ENCODE results near the gene AQP12A.
"Not testable (repeated sequence)": the region's sequence is repeated elsewhere in the genome, so short reads cannot be mapped to it uniquely, and the experiment has no call there.

Gene AQP12A

DNA sequence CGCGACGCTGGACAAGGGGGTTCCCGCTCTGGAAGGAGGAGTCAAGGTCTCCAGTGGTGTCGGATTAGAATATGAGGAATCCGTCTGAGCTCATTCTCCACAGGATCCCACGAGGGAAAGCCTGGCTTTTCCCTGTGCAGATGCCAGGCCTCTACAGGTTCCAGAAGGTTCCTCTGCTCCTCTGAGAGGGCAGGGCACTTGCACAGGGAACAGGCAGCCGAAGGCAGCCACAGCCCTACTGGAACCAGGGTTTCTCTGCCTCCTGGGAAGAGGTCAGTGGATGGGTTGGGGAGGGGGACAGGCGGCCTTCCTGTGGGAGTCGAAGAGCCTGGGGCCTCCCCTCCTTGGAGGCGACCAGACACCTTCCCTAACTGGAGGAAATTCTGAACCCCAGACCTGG, 1.7 kb upstream of the AQP12A start:
- no peak for DNase-seq

DNA sequence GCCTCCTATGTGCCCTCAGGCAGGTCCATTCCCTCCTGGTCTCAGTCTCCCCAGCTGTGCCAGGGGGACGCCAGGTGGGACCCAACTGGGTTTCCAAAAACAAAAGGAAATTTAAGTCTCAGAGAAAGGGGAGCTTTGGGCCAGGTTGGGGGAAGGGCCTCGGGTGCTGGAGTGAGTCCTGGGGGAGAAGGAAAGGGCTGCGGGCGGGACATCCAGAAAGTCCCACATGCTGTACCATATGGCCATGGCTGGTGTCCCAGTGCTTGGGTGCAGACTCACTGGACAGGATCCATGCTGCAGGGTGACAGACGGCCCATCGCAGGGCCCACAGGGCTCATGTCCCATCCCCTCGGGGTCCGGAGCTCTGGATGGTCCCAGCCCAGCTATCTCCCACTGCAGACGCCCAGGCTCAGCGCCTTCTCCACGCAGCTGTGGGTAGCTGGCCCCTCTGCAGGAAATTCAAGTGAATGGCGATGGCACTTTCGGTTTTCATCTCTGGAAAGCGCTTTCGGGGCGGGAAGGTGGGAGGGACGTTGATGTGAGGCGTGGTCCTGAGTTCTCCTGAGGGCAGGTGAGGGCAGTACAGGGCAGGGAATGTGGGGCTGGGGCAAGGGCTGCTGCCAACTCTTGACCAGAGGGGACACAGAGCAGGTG, 1.1 kb upstream of the AQP12A start:
- not testable (repeated sequence) for DNase-seq

DNA sequence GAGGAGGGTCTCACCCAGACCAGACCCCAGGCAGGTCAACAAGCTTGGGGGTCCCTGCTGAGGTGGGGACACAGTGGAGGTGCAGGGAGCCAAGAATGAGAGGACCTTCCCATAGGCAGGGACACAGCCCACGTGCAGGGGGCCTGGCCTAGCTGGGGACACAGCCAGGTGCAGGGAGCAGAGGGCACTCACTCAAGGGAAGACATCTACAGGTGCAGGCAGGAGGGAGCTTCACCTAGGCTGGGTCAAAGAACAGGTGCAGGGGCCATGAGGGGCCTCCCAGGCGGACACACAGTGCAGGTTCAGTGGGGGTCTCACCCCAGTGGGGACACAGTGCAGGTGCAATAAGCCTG, 615 bp upstream of the AQP12A start:
- DNase-seq: not testable (repeated sequence)

DNA sequence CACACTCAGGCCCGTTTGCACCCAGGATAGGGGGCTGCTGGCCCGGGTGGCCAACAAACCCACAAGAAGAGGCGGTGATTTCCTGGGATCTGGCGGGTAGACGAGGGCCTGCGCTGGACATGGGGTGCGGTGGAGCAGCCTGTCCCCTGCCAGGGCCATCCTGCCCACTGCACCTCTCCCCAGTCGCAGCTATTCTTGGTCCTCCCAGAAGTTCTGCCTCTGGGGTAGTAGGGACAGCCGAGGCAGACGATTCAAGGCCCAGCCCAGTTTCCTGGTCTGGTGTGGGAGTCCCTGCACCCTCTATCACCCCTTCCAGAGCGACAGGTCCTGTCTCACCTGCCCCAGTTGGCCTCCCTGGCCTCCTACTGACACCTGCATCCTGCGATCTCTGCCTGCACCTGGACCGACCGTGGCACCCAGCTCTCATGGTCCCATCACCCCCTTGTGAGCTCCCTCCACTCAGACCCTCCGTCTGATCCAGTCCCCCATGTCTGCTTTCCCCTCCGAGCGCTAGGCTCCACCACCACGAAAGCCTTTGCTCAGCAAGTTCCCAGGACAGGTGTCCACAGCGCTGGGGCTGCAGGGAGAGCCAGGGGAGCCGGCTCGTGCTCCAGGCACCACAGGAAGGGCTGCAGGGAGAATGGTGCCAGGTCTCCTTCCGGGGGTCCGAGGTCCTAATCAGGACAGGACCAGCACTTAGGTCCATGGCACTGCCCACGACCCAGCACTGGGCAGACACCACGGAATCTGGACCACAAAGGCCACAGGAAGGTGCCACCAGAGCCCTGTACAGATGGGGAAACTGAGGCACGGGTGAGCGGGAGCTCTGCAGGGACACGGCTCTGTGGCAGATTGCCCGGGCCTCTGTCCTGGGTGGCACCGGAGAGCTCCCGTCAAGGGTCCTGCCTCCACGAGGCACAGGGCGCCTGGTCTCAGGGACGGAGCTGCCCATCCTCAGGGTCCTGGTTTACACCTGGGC, 1.2 kb downstream of the AQP12A start:
- not testable (repeated sequence) for DNase-seq

DNA sequence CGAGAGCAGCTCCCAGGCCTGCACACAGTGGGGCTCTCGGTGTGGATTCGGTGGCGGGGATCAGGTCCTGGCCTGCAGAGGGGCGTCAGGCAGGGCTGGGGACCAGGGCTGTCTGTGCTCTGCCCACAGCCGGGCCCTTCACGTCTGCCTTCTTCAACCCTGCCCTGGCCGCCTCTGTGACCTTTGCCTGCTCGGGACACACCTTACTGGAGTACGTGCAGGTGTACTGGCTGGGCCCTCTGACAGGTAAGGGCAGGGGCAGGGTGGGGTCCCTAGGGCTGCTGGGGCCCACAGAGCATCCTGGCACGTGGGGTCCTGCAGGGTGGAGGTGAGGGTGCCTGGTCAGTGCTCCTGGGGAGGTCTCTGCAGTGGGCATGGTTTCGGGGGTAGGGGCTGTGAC, 2.6 kb downstream of the AQP12A start:
- not testable (repeated sequence) for DNase-seq

DNA sequence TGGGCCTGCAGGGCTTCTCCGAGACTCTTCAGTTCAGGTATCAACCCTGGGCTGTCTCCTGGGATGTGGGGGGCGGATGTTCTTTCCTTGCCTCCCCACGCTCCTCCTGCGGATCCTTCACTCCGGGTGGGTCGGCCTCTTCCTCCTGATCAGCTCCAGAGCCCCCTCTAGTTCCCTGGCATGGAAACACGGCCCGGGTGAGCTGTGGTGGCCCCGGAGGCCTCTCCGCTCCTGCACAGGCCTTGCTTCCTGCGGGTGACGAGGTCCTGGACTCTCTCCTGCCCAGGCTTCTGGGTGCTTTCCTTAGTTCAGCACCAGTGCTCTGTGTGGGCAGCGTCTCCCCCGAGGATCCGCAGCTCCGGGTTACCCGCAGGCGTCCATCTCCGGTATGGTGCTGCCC, 3.9 kb downstream of the AQP12A start:
- not testable (repeated sequence) for DNase-seq

DNA sequence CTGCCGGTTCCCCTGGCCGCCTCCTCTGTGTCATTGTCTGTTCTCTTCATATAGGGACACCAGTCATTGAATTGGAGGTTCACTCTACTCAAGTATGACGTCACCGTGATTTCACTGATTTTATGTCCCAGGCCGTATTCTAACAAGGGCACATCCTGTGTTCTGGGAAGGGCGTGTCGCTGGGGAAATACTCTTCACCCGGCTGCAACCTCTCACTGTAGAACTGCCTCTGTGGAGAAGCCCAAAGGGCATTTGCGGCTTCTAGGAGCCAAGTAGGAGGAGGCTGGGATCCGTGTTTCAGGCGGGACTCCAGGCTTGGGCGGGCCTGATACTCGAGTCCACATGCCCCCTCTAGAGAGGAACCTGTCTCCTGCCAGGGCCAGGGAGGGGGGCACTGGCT, 4.8 kb downstream of the AQP12A start:
- DNase-seq: not testable (repeated sequence)

DNA sequence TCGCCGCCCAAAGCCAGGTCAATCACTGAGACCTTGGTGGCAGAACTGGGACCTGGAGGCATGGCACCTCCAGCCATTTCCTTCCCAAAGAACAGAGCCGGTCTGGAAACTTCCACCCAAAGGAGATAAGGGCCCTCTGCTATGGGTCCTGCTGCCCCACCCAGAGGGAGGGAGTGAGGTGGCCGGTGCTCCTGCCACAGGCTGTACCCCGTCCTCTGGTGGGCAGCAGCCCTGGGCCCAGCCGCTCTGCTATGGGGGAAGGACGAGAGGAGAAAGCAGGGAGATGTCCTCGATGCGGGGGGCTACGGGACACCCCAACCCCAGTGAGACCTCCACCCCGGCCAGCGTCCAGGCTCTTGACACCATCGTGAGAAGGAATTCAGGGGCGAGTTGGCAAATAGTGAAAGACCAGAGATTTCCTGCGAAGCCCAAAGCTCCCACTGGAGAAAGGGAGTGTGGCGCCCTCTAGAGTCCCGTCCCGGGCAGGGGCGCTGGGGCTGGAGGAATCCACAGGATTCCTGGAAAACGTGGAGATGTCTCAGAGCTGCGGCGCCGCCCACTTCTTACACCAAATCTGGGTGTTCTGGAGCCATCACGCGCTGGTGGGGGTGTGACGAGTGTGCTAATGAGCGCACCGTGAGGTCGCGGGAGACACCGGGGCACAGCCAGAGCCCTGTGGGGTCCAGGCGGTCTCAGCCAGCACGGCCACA, 7.3 kb downstream of the AQP12A start:
- DNase-seq: not testable (repeated sequence)

DNA sequence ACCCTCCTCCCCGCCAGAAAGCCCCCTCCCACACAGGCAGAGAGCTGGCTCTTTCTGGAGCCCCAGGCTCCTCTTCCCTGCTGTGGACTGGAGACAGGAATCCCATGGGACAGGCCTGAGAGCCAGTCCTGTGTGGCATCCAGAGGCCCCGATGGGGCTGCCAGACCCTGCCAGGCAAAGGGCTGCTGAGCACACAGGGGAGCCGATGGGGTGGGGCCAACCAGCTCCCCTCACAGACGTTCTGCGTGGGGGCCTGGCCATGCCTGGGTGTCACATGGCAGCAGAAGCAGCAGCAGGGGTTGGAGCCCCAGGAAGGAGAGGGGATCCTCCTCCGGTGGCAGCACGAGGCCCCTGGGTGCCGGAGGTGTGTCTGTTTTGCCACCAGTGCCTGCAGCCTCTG, 8.2 kb downstream of the AQP12A start:
- not testable (repeated sequence) for DNase-seq

DNA sequence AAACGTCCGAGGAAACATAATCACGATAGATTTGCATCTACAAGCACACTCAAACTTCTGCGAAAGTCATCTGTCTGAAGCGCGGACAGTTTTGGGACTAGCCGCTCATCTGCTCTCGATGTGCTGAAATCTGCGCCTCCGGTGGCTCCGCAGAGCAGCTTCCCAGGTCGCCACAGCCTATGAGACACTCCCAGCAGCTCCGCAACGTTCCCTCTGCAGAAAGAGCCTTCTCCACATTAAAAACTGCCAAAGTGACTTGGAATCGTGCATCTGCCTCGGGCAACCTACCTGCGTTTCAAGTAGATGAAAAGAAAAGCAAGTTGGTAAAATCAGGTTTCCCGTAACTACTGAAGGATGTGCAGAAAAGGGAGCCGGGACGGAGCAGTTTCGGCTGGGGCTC, 8.9 kb downstream of the AQP12A start:
- DNase-seq: not testable (repeated sequence)

DNA sequence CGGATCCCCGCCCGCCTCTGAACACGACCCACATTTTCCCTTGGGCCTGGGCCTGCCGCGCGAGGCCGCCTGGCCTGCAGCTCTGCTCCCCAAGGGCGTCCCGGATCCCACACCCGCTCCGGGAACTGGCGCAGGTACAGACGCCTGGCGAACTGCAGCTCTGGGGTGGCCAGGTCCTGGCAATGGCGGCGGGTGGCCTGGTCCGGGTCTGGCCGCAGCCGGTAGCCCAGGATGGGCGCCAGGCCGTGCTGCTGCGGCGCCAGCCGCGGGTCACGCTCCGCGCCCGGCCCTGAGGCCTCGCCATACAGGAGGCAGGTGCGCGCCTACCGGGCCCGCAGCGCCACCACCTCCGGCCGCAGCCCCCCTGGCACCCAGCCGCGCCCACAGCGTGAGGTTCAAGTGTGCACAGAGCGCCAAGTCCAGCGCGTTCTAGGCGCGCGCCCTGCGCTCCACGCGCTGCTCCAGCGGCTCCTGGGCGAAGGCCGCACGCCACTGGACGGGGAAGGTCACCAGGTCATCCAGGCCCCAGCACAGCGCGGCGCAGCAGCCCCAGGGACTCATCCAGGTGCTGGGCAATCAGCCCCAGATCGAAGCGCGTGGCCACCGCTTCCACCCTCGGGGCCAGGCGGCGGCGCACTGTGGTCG, 9.5 kb downstream of the AQP12A start:
- no peak for DNase-seq

DNA sequence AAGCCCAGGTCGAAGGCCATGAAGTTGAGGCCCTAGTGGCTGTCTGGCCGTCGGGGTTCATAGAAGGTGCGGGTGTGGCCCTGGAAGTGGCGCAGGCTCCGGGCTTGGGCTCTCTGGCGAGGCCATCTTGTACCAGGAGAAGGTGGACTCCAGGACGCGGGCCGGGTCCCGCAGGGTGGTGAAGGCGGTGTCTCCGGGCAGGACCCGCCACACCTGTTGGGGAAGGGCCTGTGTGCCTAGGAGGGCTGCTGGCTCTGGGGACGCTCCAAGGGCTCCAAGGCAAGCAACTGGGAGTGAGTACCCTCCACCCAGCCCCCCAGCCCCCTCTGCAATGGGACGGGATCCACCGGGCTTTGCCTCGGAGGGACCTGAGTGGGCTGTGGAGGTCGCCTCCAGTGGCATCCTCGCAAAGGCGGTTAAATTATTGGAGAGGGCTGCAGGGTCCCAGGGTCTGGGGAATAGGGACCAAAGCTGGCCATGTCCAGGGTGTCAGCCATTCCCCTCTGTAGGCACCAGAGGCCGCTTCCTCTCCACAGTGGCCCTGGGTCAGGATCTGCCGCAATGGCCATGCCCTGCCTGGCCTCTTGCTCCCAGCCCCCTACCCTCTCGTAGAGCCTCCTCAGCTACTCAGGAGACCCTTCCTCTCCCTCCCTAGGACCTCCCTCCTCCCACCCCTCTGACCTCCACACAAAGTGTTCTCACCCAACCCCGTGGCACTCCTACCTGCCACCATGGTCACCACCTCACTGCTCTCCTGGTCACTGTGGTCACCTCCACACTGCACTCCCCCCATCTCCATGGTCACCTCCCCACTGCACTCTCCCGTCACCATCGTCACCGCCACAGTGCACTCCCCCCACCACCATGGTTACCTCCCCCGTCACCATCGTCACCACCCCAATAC, 10.3 kb downstream of the AQP12A start:
- no peak for DNase-seq

DNA sequence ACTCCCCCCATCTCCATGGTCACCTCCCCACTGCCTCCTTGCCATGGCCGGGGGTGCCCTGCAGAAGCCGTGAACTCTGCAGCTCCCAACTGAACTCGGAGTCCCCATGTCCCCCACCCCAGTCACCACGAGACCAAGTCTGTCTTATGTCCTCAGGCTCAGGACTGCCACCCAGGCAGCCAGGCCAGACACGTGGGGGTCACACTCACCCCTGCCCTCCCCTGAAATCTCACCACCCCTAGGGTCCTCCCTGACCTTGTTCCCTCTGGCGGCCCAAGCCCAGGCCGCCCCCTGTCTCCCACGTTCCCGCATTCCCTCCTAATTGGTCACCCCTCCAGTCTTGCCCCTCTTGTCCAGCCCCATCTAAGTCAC, 11.0 kb downstream of the AQP12A start:
- DNase-seq: no peak

DNA sequence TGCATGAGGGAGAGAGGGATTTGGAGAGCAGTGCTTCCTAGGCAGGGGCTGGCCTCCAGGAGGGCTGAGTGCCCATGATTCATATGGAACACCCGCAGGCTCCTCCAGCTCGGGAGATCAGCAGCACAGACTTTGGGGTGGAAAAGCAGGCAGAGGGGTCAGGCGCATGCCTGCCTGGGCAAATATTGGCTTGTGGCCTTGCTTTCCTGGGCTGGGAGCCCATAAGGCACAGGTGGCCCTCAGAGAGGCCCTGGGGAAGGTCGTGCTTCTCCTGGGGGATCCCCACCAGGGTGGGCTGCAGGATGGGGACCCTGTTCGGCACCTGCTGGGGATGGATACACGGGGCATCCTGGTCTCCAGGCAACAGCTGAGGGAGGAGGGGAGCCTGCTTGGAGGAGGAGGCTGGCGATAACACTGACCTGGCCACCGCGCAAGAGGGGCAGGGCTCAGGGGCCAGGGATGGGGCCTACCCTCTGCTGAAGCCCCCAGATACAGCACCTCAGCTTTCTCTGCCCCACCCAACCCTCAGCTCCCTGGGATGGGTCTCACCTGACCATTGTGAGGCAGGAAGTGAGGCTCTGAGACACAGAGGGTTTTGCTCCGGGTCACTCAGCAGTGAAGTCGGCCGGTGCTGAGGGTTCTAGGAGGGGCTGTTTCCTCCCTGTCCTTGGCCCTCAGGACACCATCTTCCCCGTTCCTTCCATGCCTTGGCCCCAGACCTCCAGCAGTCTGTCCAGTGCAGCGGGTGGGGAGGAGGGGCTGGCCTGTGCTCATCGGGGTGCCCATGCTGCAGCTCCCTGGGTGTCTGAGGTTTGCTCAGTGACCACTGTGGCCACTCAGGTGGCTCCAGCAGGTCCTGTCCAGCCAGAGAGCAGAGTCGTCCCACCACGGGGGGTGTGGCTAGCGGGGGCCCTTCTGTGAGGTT, 12.0 kb downstream of the AQP12A start:
- DNase-seq: no peak

DNA sequence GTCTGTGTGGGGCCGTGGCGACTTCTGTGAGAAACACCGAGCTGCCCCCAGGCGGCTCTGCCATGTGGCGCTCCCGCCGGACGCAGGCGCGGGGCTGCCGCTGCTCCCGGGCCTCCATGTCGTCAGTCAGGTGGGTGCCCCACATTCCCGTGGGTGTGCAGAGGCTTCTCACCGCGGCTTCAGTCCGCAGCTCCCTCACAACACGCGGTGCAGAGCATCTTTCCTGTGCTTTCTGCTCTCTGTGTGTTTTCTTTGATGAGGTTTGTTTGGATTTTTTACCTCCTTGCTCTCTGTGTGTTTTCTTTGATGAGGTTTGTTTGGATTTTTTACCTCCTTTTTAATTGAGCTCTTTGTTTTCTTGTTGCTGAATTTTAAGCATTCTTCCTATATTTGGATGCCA, 13.0 kb downstream of the AQP12A start:
- DNase-seq: peak; percentile 42

DNA sequence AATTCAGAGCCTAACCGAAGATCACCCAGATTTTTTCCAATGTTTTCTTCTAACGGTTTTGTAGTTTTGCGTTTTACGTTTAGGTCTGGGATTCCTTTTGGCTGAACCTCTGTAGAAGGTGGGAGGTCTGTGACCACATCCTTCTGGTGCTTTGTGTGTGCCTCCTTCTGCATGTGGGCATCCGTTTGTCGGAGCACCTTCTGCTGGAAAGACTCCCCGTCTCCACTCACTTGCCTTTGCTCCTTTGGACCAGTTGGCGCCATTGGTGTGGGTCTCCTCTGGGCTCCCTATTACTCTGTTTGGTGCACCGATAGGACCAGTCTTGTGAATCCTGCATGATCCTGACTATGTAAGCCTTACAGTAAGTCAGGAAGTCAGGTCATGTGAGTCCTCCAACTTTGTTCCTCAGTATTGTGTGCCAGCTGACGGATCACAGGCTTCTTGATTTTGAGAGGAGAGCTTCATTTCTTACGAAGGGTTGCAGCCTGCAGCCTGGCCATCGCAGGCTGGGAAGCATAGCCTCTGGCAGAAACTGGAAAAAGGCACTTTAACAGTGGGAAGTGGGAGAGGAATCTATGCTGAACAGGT, 13.6 kb downstream of the AQP12A start:
- peak; percentile 32 for DNase-seq

DNA sequence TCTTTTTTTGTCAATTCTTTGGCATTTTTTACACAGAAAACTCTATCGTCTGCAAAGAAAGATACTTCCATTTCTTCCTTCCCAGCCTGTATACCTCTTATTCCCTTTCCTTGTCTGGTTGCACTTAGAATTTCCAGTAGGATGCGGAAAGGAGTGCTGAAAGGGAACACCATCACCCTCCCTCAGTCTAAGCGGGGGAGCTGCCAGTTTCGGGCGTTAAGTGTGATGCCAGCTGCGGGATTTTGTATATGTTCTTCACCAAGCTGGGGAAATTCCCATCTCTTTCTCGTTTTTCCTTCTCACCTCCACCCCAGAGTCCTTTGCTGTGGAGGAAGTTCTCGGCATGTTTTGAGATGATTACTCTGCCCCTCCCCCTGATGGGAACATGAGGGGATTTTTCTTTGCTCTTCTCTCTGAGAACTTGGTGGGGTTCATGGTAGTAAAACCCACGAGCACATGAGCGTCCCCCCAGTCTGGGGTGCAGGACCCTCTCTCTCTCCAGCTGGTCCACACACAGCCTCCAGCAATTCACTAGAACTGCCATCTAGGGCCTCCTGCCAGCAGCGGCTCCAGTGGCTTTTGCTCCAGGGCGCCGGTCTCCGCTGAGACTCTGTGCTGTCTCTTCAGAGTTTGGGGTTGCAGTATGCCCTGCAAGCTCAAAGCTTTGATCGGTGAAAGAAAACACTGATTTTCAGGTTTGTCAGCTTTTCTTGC, 15.5 kb downstream of the AQP12A start:
- DNase-seq: no peak

DNA sequence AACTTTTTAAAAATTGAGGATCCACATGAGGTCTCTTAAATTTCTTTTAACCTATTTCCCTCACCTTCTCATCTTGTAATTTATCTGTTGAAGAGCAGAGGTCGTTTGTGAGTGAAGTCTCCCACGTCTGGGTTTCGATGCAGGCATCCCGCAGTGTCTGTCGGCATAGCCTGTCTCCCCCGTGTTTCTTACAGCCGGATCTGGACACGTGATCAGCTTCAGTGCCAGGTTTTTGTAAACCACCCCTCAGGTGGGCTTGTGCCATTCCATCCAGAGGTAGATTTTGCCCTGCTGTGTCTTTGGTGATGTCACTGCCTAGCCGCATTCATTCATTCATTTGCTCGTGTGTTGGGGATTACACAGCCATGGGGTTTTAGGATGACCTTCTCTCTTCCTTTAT, 16.2 kb downstream of the AQP12A start:
- no peak for DNase-seq

DNA sequence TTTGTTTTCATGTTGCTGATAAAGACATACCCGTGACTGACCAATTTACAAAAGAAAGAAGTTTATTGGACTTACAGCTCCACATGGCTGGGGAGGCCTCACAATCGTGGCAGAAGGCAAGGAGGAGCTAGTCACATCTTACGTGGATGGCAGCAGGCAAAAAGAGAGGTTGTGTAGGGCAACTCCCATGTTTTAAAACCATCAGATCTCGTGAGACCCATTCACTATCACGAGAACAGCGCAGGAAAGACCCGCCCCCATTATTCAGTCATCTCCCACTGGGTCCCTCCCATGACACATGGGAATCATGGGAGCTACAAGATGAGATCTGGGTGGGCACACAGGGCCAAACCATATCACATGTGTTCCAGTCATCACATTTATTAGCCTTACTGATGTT, 16.8 kb downstream of the AQP12A start:
- no peak for DNase-seq

DNA sequence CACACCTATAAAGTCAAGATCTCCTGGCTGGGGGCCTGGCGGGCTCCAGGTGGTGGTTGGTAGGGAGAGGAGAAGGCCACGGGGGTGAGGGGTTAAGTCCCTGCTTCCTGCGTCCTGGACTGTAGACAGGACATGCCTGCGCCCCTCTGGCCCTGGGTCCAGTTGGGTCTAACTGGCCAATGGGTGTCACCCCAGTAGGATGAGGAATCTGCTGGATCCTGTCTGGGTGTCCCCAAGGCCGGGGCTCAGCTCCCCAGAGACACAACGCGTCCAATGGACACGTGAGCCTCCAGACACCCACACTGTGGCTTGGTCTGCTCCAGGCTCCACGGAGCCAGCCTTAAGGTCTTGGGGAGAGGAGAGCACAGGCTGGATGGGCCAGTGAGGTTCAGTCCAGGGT, 19.6 kb downstream of the AQP12A start:
- no peak for DNase-seq
